Ascending aorta (tissue), 2 donors: ENCODE data around the gene JAK1. TPM values are rescaled to one million over a fixed set of nuclear protein-coding genes. Genes with fewer than 3 reads are reported as not detected.

Experiments
- DNase-seq, 2 donors: peaks; one replicate each; pipeline ENCODE4 v3.0.0-alpha.2; 2019; ENCODE audit warnings: low spot score in 2 of 2
- H3K27ac ChIP-seq, 2 donors: fragments of 200-600 bp; sonication (generic); one replicate each; pipeline ENCODE4 v1.5.1; 2016 to 2017; ENCODE audit warnings: mild to moderate bottlenecking in 1 of 2
- H3K27me3 ChIP-seq: fragments of 200-600 bp; sonication (generic); one replicate; pipeline ENCODE4 v1.5.1; 2017
- H3K36me3 ChIP-seq, 2 donors: fragments of 200-600 bp; sonication (generic); one replicate each; pipeline ENCODE4 v1.5.1; 2016
- H3K4me1 ChIP-seq, 2 donors: fragments of 200-600 bp; sonication (generic); one replicate each; pipeline ENCODE4 v1.5.1; 2016 to 2017; ENCODE audit warnings: mild to moderate bottlenecking in 1 of 2
- H3K4me3 ChIP-seq, 2 donors: fragments of 200-600 bp; sonication (generic); one replicate each; pipeline ENCODE4 v1.5.1; 2016 to 2017; ENCODE audit warnings: mild to moderate bottlenecking in 1 of 2
- H3K9me3 ChIP-seq, 2 donors: fragments of 200-600 bp; sonication (generic); one replicate each; pipeline ENCODE4 v1.5.1; 2016
- CTCF ChIP-seq, 3 experiments: fragments of 200-600 bp in 2 of 3; fragments of 450-650 bp in 1 of 3; sonication (generic) in 2 of 3; IDR thresholded peaks; one replicate each; pipeline ENCODE4 v1.5.1; 2016 to 2019; ENCODE audit warnings: antibody characterized with exemption in 3 of 3, mild to moderate bottlenecking in 1 of 3, moderate library complexity in 1 of 3
- intact Hi-C: fragments of 100-400 bp; cut with DNase I; formaldehyde crosslinking; loops from one replicate; pipeline ENCODE4 v1.15.1; 2023
- total RNA-seq: library from RNA; depleted of rRNA; stranded (reverse); fragments of >200 nt; gene quantifications from one replicate; pipeline ENCODE4 v1.1.0, GENCODE V29; 2016

JAK1 gene
- total RNA-seq, 1 donor from 2014 or later = 53.5 TPM

- no peak for TF ChIP-seq CTCF (IDR thresholded peaks at IDR 0.05)
- DNase-seq = no peak
- intact Hi-C loops = no loop called here
- Histone ChIP-seq H3K9me3 (no peaks in the 10 kb centered on the region), H3K27ac (no peak overlapping the region), H3K4me1 (no peaks in the 10 kb centered on the region), H3K4me3 (no peak overlapping the region), H3K27me3 (no peaks in the 10 kb centered on the region), H3K36me3 (peaks cover 58 to 78% of the 10 kb centered on the region in 2 donors)
Measured at GRCh38 chr1:64857347-64857746, 109.0 kb downstream of the JAK1 start.

DNA sequence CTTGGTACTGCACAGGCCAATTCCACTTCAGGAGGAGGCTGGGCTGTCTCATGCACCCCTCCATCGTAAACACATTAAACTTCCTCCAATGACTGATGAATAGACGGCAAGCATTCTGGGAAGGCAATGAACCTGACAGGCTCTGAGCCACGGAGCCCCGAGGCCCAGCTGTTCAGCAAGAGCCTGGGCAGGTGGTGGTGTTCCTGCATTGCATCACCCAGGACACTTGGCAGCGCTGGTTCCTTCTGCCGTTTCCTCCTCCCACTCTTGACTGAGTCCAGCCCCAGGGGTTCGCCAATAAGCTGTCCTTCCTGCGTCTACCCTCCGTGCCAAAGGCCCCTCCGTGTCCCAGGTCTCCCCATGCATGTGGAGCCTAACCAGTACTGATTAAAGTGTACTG, 109.8 kb downstream of the JAK1 start:
- no peaks in the 10 kb centered on the region for H3K4me1 ChIP-seq
- TF ChIP-seq CTCF (IDR thresholded peaks at IDR 0.05) = no peak
- intact Hi-C loops = no loop called here
- no peak for DNase-seq
- H3K27ac ChIP-seq = no peak overlapping the region
- H3K27me3 ChIP-seq = no peaks in the 10 kb centered on the region
- no peaks in the 10 kb centered on the region for H3K9me3 ChIP-seq
- H3K4me3 ChIP-seq = no peak overlapping the region
- peaks cover 58 to 77% of the 10 kb centered on the region in 2 donors for H3K36me3 ChIP-seq

GRCh38 chr1:64855557-64855956, 110.8 kb downstream of the JAK1 start:
- Histone ChIP-seq H3K4me1 (no peaks in the 10 kb centered on the region), H3K9me3 (no peaks in the 10 kb centered on the region), H3K4me3 (no peak overlapping the region), H3K27me3 (no peaks in the 10 kb centered on the region), H3K27ac (no peak overlapping the region), H3K36me3 (peaks cover 64 to 86% of the 10 kb centered on the region in 2 donors)
- intact Hi-C loops = no loop called here
- DNase-seq = no peak
- TF ChIP-seq CTCF (IDR thresholded peaks at IDR 0.05) = no peak

- no peak overlapping the region for H3K27ac ChIP-seq
- no peak for DNase-seq
- H3K36me3 ChIP-seq = peaks cover 69 to 89% of the 10 kb centered on the region in 2 donors
- no peak overlapping the region for H3K4me3 ChIP-seq
- H3K9me3 ChIP-seq = no peaks in the 10 kb centered on the region
- H3K27me3 ChIP-seq = no peaks in the 10 kb centered on the region
- no peaks in the 10 kb centered on the region for H3K4me1 ChIP-seq
- intact Hi-C loops = no loop called here
- TF ChIP-seq CTCF (IDR thresholded peaks at IDR 0.05) = no peak
Measured at GRCh38 chr1:64854674-64855073, 111.7 kb downstream of the JAK1 start.

GRCh38 chr1:64851664-64852063, 114.7 kb downstream of the JAK1 start:
- no peak for TF ChIP-seq CTCF (IDR thresholded peaks at IDR 0.05)
- Histone ChIP-seq H3K9me3 (no peaks in the 10 kb centered on the region), H3K4me3 (no peak overlapping the region), H3K27me3 (no peaks in the 10 kb centered on the region), H3K27ac (no peak overlapping the region), H3K4me1 (no peaks in the 10 kb centered on the region), H3K36me3 (peaks cover 49 to 84% of the 10 kb centered on the region in 2 donors)
- intact Hi-C loops = no loop called here
- no peak for DNase-seq

- peaks cover 48 to 84% of the 10 kb centered on the region in 2 donors for H3K36me3 ChIP-seq
- no peak for TF ChIP-seq CTCF (IDR thresholded peaks at IDR 0.05)
Measured at GRCh38 chr1:64850846-64851245, 115.5 kb downstream of the JAK1 start.

More at GRCh38 chr1:64850846-64851245, 115.5 kb downstream of the JAK1 start:
- no peak overlapping the region for H3K27ac ChIP-seq
- intact Hi-C loops = no loop called here
- no peaks in the 10 kb centered on the region for H3K4me1 ChIP-seq
- no peaks in the 10 kb centered on the region for H3K9me3 ChIP-seq
- no peak overlapping the region for H3K4me3 ChIP-seq
- H3K27me3 ChIP-seq = no peaks in the 10 kb centered on the region
- no peak for DNase-seq
